Neural crest cell (in vitro differentiated cells): ENCODE results near the gene CLIC5. TPM values are rescaled to one million over a fixed set of nuclear protein-coding genes. Genes with fewer than 3 reads are reported as not detected.

Experiments
- DNase-seq: peaks from one replicate; pipeline ENCODE4 v3.0.0; 2021; ENCODE audit warnings: low read depth, mixed read lengths, low spot score
- H3K27ac Mint-ChIP-seq: one replicate; pipeline ENCODE4 v1.8.0; 2021; ENCODE audit warnings: mild to moderate bottlenecking, mixed read lengths; ENCODE audit not compliant: unreplicated experiment
- H3K27me3 Mint-ChIP-seq: 2 replicates; pipeline ENCODE4 v1.8.0; 2021; ENCODE audit warnings: low read depth, mild to moderate bottlenecking, mixed read lengths
- H3K36me3 Mint-ChIP-seq: 2 replicates; pipeline ENCODE4 v1.8.0; 2021; ENCODE audit warnings: low read depth, mild to moderate bottlenecking, mixed read lengths
- H3K4me1 Mint-ChIP-seq: 2 replicates; pipeline ENCODE4 v1.8.0; 2021; ENCODE audit warnings: mixed read lengths
- H3K4me3 Mint-ChIP-seq: one replicate; pipeline ENCODE4 v1.8.0; 2021; ENCODE audit warnings: mild to moderate bottlenecking, mixed read lengths
- H3K9me3 Mint-ChIP-seq: 2 replicates; pipeline ENCODE4 v1.8.0; 2021; ENCODE audit warnings: mixed read lengths
- total RNA-seq: library from RNA; stranded (reverse); gene quantifications from 2 replicates; pipeline ENCODE4 v1.2.1, GENCODE V29; 2021
- TF ChIP-seq, protein P1 (sequence below): fragments of 200-600 bp; sonication (generic); conservative IDR thresholded peaks from 2 replicates; pipeline ENCODE4 v1.5.0; 2021; ENCODE audit warnings: antibody characterized with exemption, mild to moderate bottlenecking

CLIC5 gene
- total RNA-seq, 1 donor from 2014 or later, result not detected

DNA sequence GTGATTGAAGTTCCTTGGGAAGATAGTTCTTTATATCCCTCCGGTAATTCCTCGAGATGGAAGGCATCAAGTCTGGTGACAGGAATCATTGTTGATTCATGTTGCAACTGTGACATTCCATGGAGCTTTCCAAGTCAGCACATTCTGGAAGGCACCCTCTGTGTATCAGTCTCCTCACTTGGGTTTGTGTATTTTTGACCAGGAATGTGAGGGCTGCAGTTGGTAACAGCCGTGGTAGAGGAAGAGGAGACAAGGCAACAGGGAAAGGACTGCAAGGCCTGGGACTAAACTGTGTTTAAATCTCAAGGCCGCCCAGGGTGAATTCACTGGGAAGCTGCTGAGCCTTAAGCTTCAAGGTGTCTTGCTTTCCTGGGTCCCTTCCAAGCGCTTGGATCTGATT, 99.0 kb downstream of the CLIC5 start:
- no peaks in the 10 kb centered on the region for H3K36me3 Mint-ChIP-seq
- TF ChIP-seq, protein P1, sequence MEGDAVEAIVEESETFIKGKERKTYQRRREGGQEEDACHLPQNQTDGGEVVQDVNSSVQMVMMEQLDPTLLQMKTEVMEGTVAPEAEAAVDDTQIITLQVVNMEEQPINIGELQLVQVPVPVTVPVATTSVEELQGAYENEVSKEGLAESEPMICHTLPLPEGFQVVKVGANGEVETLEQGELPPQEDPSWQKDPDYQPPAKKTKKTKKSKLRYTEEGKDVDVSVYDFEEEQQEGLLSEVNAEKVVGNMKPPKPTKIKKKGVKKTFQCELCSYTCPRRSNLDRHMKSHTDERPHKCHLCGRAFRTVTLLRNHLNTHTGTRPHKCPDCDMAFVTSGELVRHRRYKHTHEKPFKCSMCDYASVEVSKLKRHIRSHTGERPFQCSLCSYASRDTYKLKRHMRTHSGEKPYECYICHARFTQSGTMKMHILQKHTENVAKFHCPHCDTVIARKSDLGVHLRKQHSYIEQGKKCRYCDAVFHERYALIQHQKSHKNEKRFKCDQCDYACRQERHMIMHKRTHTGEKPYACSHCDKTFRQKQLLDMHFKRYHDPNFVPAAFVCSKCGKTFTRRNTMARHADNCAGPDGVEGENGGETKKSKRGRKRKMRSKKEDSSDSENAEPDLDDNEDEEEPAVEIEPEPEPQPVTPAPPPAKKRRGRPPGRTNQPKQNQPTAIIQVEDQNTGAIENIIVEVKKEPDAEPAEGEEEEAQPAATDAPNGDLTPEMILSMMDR, result no peak
- no peak overlapping the region for H3K27ac Mint-ChIP-seq
- H3K27me3 Mint-ChIP-seq, result no peaks in the 10 kb centered on the region
- DNase-seq, result no peak
- H3K9me3 Mint-ChIP-seq, result peaks cover 3% of the 10 kb centered on the region
- H3K4me3 Mint-ChIP-seq, result no peak overlapping the region
- H3K4me1 Mint-ChIP-seq, result peaks cover 11% of the 10 kb centered on the region

DNA sequence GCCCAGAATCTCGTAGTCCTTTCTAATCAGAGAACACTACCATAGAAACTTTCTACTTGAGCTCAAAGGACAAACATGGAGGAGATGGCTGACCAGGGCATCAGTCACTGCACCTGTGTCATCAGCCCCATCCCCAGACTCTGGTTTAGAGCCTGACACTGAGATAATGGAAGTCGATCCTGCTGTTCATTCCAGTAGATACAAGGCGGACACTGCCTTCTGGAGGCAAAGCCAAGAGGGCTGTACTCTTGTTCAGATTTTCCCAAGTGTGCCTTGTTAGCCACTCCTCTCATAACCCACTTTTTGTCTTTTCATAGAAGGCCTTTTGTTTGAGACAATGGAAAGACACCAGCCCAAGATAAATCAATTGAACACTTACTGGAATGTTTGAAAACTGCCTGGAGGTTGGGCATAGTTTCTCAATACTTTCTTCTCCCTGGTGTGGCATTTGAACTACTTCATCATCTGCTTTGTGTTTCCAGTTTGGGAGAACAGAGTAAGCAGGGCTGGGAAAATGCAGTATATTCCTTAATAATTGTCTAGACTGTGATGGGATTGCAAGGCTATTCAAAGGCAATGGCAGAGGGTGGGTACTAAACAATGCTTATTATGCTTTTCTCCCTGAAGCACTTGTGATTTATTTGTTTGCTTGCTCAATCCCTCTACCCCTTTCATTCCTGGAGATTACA, 99.7 kb downstream of the CLIC5 start:
- DNase-seq, result no peak
- peaks cover 3% of the 10 kb centered on the region for H3K9me3 Mint-ChIP-seq
- no peak overlapping the region for H3K27ac Mint-ChIP-seq
- TF ChIP-seq, protein P1, result no peak
- no peaks in the 10 kb centered on the region for H3K36me3 Mint-ChIP-seq
- no peak overlapping the region for H3K4me3 Mint-ChIP-seq
- H3K27me3 Mint-ChIP-seq, result no peaks in the 10 kb centered on the region
- H3K4me1 Mint-ChIP-seq, result peaks cover 11% of the 10 kb centered on the region

DNA sequence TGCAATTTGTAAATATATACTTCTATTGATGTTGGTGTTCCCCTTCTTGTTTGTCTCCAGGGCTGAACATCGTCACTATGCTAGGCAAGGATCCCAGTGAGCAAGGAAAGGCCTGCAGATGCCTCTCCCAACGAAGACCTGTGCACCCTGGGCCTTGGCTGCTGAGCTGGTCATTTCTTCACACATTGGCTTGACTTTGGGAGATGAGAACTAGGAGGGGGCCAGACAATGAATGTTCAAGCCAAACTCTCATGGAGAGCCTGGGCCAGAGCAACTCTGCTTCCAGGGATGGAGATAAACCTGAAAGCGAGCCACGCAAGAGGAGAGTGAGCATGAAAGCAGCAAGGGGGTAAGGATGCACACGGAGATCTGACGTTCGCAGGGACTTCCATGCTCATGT, 104.0 kb downstream of the CLIC5 start:
- no peak overlapping the region for H3K27ac Mint-ChIP-seq
- H3K27me3 Mint-ChIP-seq, result no peaks in the 10 kb centered on the region
- DNase-seq, result no peak
- H3K4me1 Mint-ChIP-seq, result no peaks in the 10 kb centered on the region
- TF ChIP-seq, protein P1, result no peak
- H3K36me3 Mint-ChIP-seq, result no peaks in the 10 kb centered on the region
- H3K9me3 Mint-ChIP-seq, result peaks cover 6% of the 10 kb centered on the region
- no peak overlapping the region for H3K4me3 Mint-ChIP-seq

DNA sequence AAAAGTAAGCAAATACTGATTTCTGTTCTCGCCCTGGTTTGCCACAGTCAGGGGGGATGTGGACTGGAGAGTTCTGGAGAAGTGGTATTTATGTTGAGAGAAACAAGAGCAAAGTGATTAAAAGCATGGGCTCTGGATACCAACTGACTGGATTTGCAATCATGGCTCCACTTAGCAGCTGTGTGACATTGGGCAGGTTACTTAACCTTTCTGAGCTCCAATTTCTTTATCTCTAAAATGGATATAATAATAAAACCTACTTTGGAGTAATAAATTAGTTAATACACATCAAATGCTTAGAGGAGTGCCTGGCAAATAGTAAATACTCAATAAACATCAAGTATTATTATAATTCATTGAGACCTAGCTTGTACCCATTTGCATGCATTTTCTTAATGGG, 111.7 kb downstream of the CLIC5 start:
- TF ChIP-seq, protein P1, result no peak
- Mint-ChIP-seq H3K27ac (no peak overlapping the region), H3K4me1 (peaks cover 15% of the 10 kb centered on the region), H3K36me3 (no peaks in the 10 kb centered on the region), H3K9me3 (peaks cover 3% of the 10 kb centered on the region), H3K4me3 (no peak overlapping the region), H3K27me3 (no peaks in the 10 kb centered on the region)
- no peak for DNase-seq

DNA sequence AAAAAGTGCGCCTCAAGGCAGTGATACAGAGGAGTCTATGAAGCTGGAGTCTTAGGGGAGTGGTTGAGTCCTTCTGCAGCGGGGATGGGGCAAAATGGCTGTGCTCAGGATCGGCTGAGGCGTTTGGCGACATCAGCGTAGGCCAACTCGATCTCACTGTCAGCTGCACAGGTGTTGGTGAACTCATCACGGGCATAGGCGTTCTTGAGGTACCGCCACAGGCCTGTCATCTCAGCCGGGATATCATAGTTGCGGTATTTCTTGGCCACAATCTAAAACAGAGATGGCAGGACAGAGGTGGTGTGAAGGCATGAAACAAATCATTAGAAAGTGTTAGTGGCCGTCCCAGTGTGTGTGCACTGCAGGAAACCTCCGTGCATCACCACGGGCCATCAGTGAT, 112.7 kb downstream of the CLIC5 start:
- H3K27me3 Mint-ChIP-seq, result no peaks in the 10 kb centered on the region
- H3K4me3 Mint-ChIP-seq, result no peak overlapping the region
- DNase-seq, result no peak
- no peak overlapping the region for H3K27ac Mint-ChIP-seq
- TF ChIP-seq, protein P1, result no peak
- H3K36me3 Mint-ChIP-seq, result no peaks in the 10 kb centered on the region
- peaks cover 3% of the 10 kb centered on the region for H3K9me3 Mint-ChIP-seq
- peaks cover 18% of the 10 kb centered on the region for H3K4me1 Mint-ChIP-seq
